ENCODE measurements around the gene GDF11.
A peak's percentile ranks its signal among the peaks of the same experiment; 100 is the strongest.

Gene GDF11

GRCh38 chr12:55742719-55743405, at the start of gene GDF11:
TSS of gene GDF11 (plus strand) at chr12:55743122. CDS start at chr12:55743317, 195 bp downstream.
- Histone ChIP-seq H3K4me1 (ENCODE audit: control insufficient read depth in 1 of 2, insufficient read depth in 2 of 2, low read length in 2 of 2) (peaks cover 12 to 31% of the 10 kb centered on the region in 2 donors), H3K27ac (ENCODE audit: low read length) (no peak within 1 kb of the TSS), H3K27me3 (ENCODE audit: low read depth, low read length) (peaks cover 6% of the 10 kb centered on the region)

GRCh38 chr12:55693323-55694187, 49.4 kb upstream of the GDF11 start:
- H3K27me3 ChIP-seq (ENCODE audit: low read depth, low read length) = no peaks in the 10 kb centered on the region
- no peak overlapping the region for H3K4me3 ChIP-seq (ENCODE audit: low read depth in 1 of 2, low read length in 2 of 2)
- H3K4me1 ChIP-seq (ENCODE audit: control insufficient read depth in 1 of 2, insufficient read depth in 2 of 2, low read length in 2 of 2) = no peaks in the 10 kb centered on the region
- H3K27ac ChIP-seq (ENCODE audit: low read length) = no peak overlapping the region
- H3K36me3 ChIP-seq (ENCODE audit: control insufficient read depth in 1 of 2, insufficient read depth in 2 of 2, low read length in 2 of 2) = peaks cover 8 to 65% of the 10 kb centered on the region in 2 donors
- no peaks in the 10 kb centered on the region for H3K9me3 ChIP-seq (ENCODE audit: control insufficient read depth in 1 of 2, low read length in 2 of 2)

More at GRCh38 chr12:55742719-55743405, at the start of gene GDF11:
- no peaks in the 10 kb centered on the region for H3K36me3 ChIP-seq (ENCODE audit: control insufficient read depth in 1 of 2, insufficient read depth in 2 of 2, low read length in 2 of 2)
- no peaks in the 10 kb centered on the region for H3K9me3 ChIP-seq (ENCODE audit: control insufficient read depth in 1 of 2, low read length in 2 of 2)
- peak within 1 kb of the TSS; percentile 62 to 75 for H3K4me3 ChIP-seq (ENCODE audit: low read depth in 1 of 2, low read length in 2 of 2)

- Histone ChIP-seq H3K36me3 (ENCODE audit: control insufficient read depth in 1 of 2, insufficient read depth in 2 of 2, low read length in 2 of 2) (peaks cover 8 to 62% of the 10 kb centered on the region in 2 donors), H3K9me3 (ENCODE audit: control insufficient read depth in 1 of 2, low read length in 2 of 2) (no peaks in the 10 kb centered on the region), H3K4me3 (ENCODE audit: low read depth in 1 of 2, low read length in 2 of 2) (no peak overlapping the region), H3K27me3 (ENCODE audit: low read depth, low read length) (no peaks in the 10 kb centered on the region), H3K4me1 (ENCODE audit: control insufficient read depth in 1 of 2, insufficient read depth in 2 of 2, low read length in 2 of 2) (no peaks in the 10 kb centered on the region), H3K27ac (ENCODE audit: low read length) (no peak overlapping the region)
These were observed 48.8 kb upstream of the GDF11 start for GRCh38 chr12:55694188-55694515.

GRCh38 chr12:55694651-55695050, 48.3 kb upstream of the GDF11 start:
- H3K36me3 ChIP-seq (ENCODE audit: control insufficient read depth in 1 of 2, insufficient read depth in 2 of 2, low read length in 2 of 2) = peaks cover 8 to 62% of the 10 kb centered on the region in 2 donors
- H3K27me3 ChIP-seq (ENCODE audit: low read depth, low read length) = no peaks in the 10 kb centered on the region
- no peaks in the 10 kb centered on the region for H3K4me1 ChIP-seq (ENCODE audit: control insufficient read depth in 1 of 2, insufficient read depth in 2 of 2, low read length in 2 of 2)
- H3K27ac ChIP-seq (ENCODE audit: low read length) = no peak overlapping the region
- no peak overlapping the region for H3K4me3 ChIP-seq (ENCODE audit: low read depth in 1 of 2, low read length in 2 of 2)
- no peaks in the 10 kb centered on the region for H3K9me3 ChIP-seq (ENCODE audit: control insufficient read depth in 1 of 2, low read length in 2 of 2)

GRCh38 chr12:55695349-55695748, 47.6 kb upstream of the GDF11 start:
- peaks cover 8 to 65% of the 10 kb centered on the region in 2 donors for H3K36me3 ChIP-seq (ENCODE audit: control insufficient read depth in 1 of 2, insufficient read depth in 2 of 2, low read length in 2 of 2)
- H3K27me3 ChIP-seq (ENCODE audit: low read depth, low read length) = no peaks in the 10 kb centered on the region
- H3K9me3 ChIP-seq (ENCODE audit: control insufficient read depth in 1 of 2, low read length in 2 of 2) = no peaks in the 10 kb centered on the region
- no peak overlapping the region for H3K27ac ChIP-seq (ENCODE audit: low read length)
- H3K4me3 ChIP-seq (ENCODE audit: low read depth in 1 of 2, low read length in 2 of 2) = no peak overlapping the region
- no peaks in the 10 kb centered on the region for H3K4me1 ChIP-seq (ENCODE audit: control insufficient read depth in 1 of 2, insufficient read depth in 2 of 2, low read length in 2 of 2)

- Histone ChIP-seq H3K27me3 (ENCODE audit: low read depth, low read length) (no peaks in the 10 kb centered on the region), H3K4me1 (ENCODE audit: control insufficient read depth in 1 of 2, insufficient read depth in 2 of 2, low read length in 2 of 2) (no peaks in the 10 kb centered on the region), H3K4me3 (ENCODE audit: low read depth in 1 of 2, low read length in 2 of 2) (no peak overlapping the region), H3K9me3 (ENCODE audit: control insufficient read depth in 1 of 2, low read length in 2 of 2) (no peaks in the 10 kb centered on the region), H3K27ac (ENCODE audit: low read length) (no peak overlapping the region), H3K36me3 (ENCODE audit: control insufficient read depth in 1 of 2, insufficient read depth in 2 of 2, low read length in 2 of 2) (peaks cover 8 to 72% of the 10 kb centered on the region in 2 donors)
These were observed 46.8 kb upstream of the GDF11 start for GRCh38 chr12:55696141-55696540.

- Histone ChIP-seq H3K9me3 (ENCODE audit: control insufficient read depth in 1 of 2, low read length in 2 of 2) (no peaks in the 10 kb centered on the region), H3K36me3 (ENCODE audit: control insufficient read depth in 1 of 2, insufficient read depth in 2 of 2, low read length in 2 of 2) (peaks cover 8 to 69% of the 10 kb centered on the region in 2 donors), H3K4me3 (ENCODE audit: low read depth in 1 of 2, low read length in 2 of 2) (no peak overlapping the region), H3K27me3 (ENCODE audit: low read depth, low read length) (no peaks in the 10 kb centered on the region), H3K4me1 (ENCODE audit: control insufficient read depth in 1 of 2, insufficient read depth in 2 of 2, low read length in 2 of 2) (no peaks in the 10 kb centered on the region), H3K27ac (ENCODE audit: low read length) (no peak overlapping the region)
These were observed 46.0 kb upstream of the GDF11 start for GRCh38 chr12:55696796-55697462.

- Histone ChIP-seq H3K9me3 (ENCODE audit: control insufficient read depth in 1 of 2, low read length in 2 of 2) (no peaks in the 10 kb centered on the region), H3K27ac (ENCODE audit: low read length) (no peak overlapping the region), H3K4me1 (ENCODE audit: control insufficient read depth in 1 of 2, insufficient read depth in 2 of 2, low read length in 2 of 2) (no peaks in the 10 kb centered on the region), H3K27me3 (ENCODE audit: low read depth, low read length) (no peaks in the 10 kb centered on the region), H3K36me3 (ENCODE audit: control insufficient read depth in 1 of 2, insufficient read depth in 2 of 2, low read length in 2 of 2) (peaks cover 8 to 62% of the 10 kb centered on the region in 2 donors), H3K4me3 (ENCODE audit: low read depth in 1 of 2, low read length in 2 of 2) (no peak overlapping the region)
These were observed 45.2 kb upstream of the GDF11 start for GRCh38 chr12:55697686-55698085.

- Histone ChIP-seq H3K36me3 (ENCODE audit: control insufficient read depth in 1 of 2, insufficient read depth in 2 of 2, low read length in 2 of 2) (peaks cover 8 to 55% of the 10 kb centered on the region in 2 donors), H3K4me1 (ENCODE audit: control insufficient read depth in 1 of 2, insufficient read depth in 2 of 2, low read length in 2 of 2) (no peaks in the 10 kb centered on the region), H3K4me3 (ENCODE audit: low read depth in 1 of 2, low read length in 2 of 2) (no peak overlapping the region), H3K27me3 (ENCODE audit: low read depth, low read length) (no peaks in the 10 kb centered on the region), H3K9me3 (ENCODE audit: control insufficient read depth in 1 of 2, low read length in 2 of 2) (no peaks in the 10 kb centered on the region), H3K27ac (ENCODE audit: low read length) (no peak overlapping the region)
These were observed 44.5 kb upstream of the GDF11 start for GRCh38 chr12:55698241-55698955.

- Histone ChIP-seq H3K9me3 (ENCODE audit: control insufficient read depth in 1 of 2, low read length in 2 of 2) (no peaks in the 10 kb centered on the region), H3K36me3 (ENCODE audit: control insufficient read depth in 1 of 2, insufficient read depth in 2 of 2, low read length in 2 of 2) (peaks cover 5 to 50% of the 10 kb centered on the region in 2 donors), H3K27me3 (ENCODE audit: low read depth, low read length) (no peaks in the 10 kb centered on the region), H3K4me3 (ENCODE audit: low read depth in 1 of 2, low read length in 2 of 2) (no peak overlapping the region), H3K27ac (ENCODE audit: low read length) (no peak overlapping the region), H3K4me1 (ENCODE audit: control insufficient read depth in 1 of 2, insufficient read depth in 2 of 2, low read length in 2 of 2) (no peaks in the 10 kb centered on the region)
These were observed 44.0 kb upstream of the GDF11 start for GRCh38 chr12:55698965-55699364.
